Esophagus squamous epithelium (tissue), 4 donors: ENCODE data around the gene SPARC.

Experiments used
- CTCF ChIP-seq, 6 experiments: fragments of 450-650 bp in 4 of 6; fragments of 200-600 bp in 2 of 6; sonication (generic) in 2 of 6; IDR thresholded peaks; one replicate each; pipeline ENCODE4 v1.5.1; 2016 to 2019; ENCODE audit warnings: antibody characterized with exemption in 6 of 6, mild to moderate bottlenecking in 4 of 6, moderate library complexity in 4 of 6
- POLR2A ChIP-seq, 4 donors: fragments of 450-650 bp; IDR thresholded peaks; one replicate each; pipeline ENCODE4 v1.6.1; 2017; ENCODE audit warnings: antibody characterized with exemption in 4 of 4, mild to moderate bottlenecking in 4 of 4, moderate library complexity in 3 of 4

- TF ChIP-seq CTCF (IDR thresholded peaks at IDR 0.05) (no peak), POLR2A (IDR thresholded peaks at IDR 0.05) (no peak)
These were observed 19.6 kb downstream of the SPARC start for GRCh38 chr5:151667083-151667482.
